WERI-Rb-1 (cell line): ENCODE results near the gene DYNC1I1.

ENCODE experiments used
- DNase-seq: peaks from one replicate; pipeline ENCODE4 v3.0.0-alpha.2; 2020
- H3K27ac ChIP-seq: fragments of 250-450 bp; sonication (Bioruptor Pico); 2 replicates; pipeline ENCODE4 v1.5.1; 2020; ENCODE audit warnings: mild to moderate bottlenecking, moderate library complexity
- H3K27me3 ChIP-seq: fragments of 250-450 bp; sonication (Bioruptor Pico); 2 replicates; pipeline ENCODE4 v1.5.1; 2021; ENCODE audit warnings: mild to moderate bottlenecking, low read depth, moderate library complexity; ENCODE audit not compliant: insufficient read depth, severe bottlenecking
- H3K36me3 ChIP-seq: fragments of 250-450 bp; sonication (Bioruptor Pico); 2 replicates; pipeline ENCODE4 v1.5.1; 2020; ENCODE audit warnings: mild to moderate bottlenecking, moderate library complexity
- H3K4me3 ChIP-seq: 2 replicates; pipeline ENCODE4 v1.5.1; 2011; ENCODE audit warnings: low read depth, mild to moderate bottlenecking, control low read depth, low read length
- H3K9me3 ChIP-seq: fragments of 250-450 bp; sonication (Bioruptor Pico); 2 replicates; pipeline ENCODE4 v1.5.1; 2021; ENCODE audit warnings: mild to moderate bottlenecking, moderate library complexity; ENCODE audit not compliant: severe bottlenecking
- CTCF ChIP-seq: IDR thresholded peaks from 2 replicates; pipeline ENCODE4 v1.5.1; 2011; ENCODE audit warnings: low read depth, mild to moderate bottlenecking, control low read depth, inconsistent platforms, low read length

Gene DYNC1I1

GRCh38 chr7:95986178-95986764 lies 213.9 kb downstream of the DYNC1I1 start:
- H3K27ac ChIP-seq = no peak overlapping the region
- TF ChIP-seq CTCF = no peak

GRCh38 chr7:95989301-95989700 lies 216.9 kb downstream of the DYNC1I1 start:
- no peaks in the 10 kb centered on the region for H3K9me3 ChIP-seq
- DNase-seq = no peak
- no peak for TF ChIP-seq CTCF

More at GRCh38 chr7:95986178-95986764, 213.9 kb downstream of the DYNC1I1 start:
- Histone ChIP-seq H3K27me3 (no peaks in the 10 kb centered on the region), H3K4me3 (no peak overlapping the region), H3K9me3 (no peaks in the 10 kb centered on the region), H3K36me3 (no peaks in the 10 kb centered on the region)
- DNase-seq = no peak

GRCh38 chr7:95993380-95993779 lies 221.0 kb downstream of the DYNC1I1 start:
- TF ChIP-seq CTCF = no peak
- no peaks in the 10 kb centered on the region for H3K27me3 ChIP-seq
- no peaks in the 10 kb centered on the region for H3K9me3 ChIP-seq
- H3K4me3 ChIP-seq = no peak overlapping the region
- H3K27ac ChIP-seq = no peak overlapping the region
- no peak for DNase-seq
- no peaks in the 10 kb centered on the region for H3K36me3 ChIP-seq

More at GRCh38 chr7:95989301-95989700, 216.9 kb downstream of the DYNC1I1 start:
- H3K27ac ChIP-seq = no peak overlapping the region
- H3K4me3 ChIP-seq = no peak overlapping the region
- H3K36me3 ChIP-seq = no peaks in the 10 kb centered on the region
- no peaks in the 10 kb centered on the region for H3K27me3 ChIP-seq

- no peak for DNase-seq
- no peaks in the 10 kb centered on the region for H3K27me3 ChIP-seq
- H3K36me3 ChIP-seq = no peaks in the 10 kb centered on the region
- no peak overlapping the region for H3K4me3 ChIP-seq
- TF ChIP-seq CTCF = no peak
- no peak overlapping the region for H3K27ac ChIP-seq
- no peaks in the 10 kb centered on the region for H3K9me3 ChIP-seq
Observed at GRCh38 chr7:95996174-95996573, 223.8 kb downstream of the DYNC1I1 start.

- no peak for TF ChIP-seq CTCF
- Histone ChIP-seq H3K27ac (no peak overlapping the region), H3K9me3 (no peaks in the 10 kb centered on the region)
Observed at GRCh38 chr7:95996886-95997285, 224.5 kb downstream of the DYNC1I1 start.

GRCh38 chr7:95997632-95998031 lies 225.3 kb downstream of the DYNC1I1 start:
- Histone ChIP-seq H3K9me3 (no peaks in the 10 kb centered on the region), H3K27ac (no peak overlapping the region), H3K27me3 (no peaks in the 10 kb centered on the region), H3K4me3 (no peak overlapping the region), H3K36me3 (no peaks in the 10 kb centered on the region)
- no peak for TF ChIP-seq CTCF
- DNase-seq = no peak

More at GRCh38 chr7:95996886-95997285, 224.5 kb downstream of the DYNC1I1 start:
- no peaks in the 10 kb centered on the region for H3K36me3 ChIP-seq
- no peaks in the 10 kb centered on the region for H3K27me3 ChIP-seq
- DNase-seq = no peak
- H3K4me3 ChIP-seq = no peak overlapping the region
